Effector CD8-positive, alpha-beta T cell (primary cell): Measurements from ENCODE around the gene TPGS1.

ENCODE experiments used
- DNase-seq: peaks from one replicate; lab custom pipeline; 2025; lab: John Stamatoyannopoulos, UW

The TPGS1 gene

DNA sequence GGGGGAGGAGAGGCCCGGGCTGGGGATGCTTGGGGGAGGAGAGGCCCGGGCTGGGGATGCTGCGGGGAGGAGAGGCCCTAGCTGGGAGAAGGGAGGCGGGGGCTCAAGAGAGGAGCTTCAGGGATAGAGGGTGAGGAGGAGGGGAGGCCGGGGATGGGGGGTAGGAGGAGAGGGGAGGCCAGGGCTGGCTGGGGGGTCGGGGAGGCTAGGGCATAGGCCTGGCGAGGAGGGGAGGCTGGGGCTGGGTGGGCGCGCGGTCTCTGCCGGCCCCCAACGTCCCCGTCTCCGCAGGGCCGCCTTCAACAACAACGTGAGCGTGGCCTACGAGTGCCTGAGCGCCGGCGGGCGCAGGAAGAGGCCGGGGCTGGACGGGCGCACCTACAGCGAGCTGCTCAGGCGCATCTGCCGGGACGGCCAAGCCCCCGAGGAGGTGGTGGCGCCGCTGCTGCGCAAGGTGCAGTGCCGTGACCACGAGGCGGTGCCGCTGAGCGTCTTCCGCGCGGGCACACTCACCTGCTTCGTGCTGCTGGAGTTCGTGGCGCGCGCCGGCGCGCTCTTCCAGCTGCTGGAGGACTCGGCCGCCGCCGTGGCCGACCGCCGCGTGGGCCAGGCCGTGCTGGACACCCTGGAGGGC, 11.4 kb downstream of the TPGS1 start:
- DNase-seq: peak; percentile 27

- DNase-seq: no peak
These were observed 12.2 kb downstream of the TPGS1 start for GRCh38 chr19:519449-519865.

DNA sequence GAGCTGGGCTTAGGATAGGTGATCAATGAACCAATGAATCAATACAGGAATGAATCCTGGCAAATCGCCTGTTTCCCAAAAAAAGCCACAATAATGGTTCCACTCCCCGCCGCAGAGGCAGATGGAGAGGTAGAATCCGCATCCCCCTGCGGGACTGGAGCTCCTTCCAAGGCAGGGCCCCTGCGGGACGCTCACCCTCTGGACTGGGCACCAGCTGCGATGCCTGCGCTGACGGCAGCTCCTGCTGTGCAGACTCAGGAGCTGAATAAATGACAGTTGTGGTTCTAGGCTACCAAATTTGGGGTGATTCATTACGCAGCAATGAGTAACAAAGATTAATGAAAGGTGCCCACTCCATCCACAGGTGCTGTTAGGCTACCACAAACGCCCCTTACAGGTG, 15.4 kb downstream of the TPGS1 start:
- no peak for DNase-seq

DNA sequence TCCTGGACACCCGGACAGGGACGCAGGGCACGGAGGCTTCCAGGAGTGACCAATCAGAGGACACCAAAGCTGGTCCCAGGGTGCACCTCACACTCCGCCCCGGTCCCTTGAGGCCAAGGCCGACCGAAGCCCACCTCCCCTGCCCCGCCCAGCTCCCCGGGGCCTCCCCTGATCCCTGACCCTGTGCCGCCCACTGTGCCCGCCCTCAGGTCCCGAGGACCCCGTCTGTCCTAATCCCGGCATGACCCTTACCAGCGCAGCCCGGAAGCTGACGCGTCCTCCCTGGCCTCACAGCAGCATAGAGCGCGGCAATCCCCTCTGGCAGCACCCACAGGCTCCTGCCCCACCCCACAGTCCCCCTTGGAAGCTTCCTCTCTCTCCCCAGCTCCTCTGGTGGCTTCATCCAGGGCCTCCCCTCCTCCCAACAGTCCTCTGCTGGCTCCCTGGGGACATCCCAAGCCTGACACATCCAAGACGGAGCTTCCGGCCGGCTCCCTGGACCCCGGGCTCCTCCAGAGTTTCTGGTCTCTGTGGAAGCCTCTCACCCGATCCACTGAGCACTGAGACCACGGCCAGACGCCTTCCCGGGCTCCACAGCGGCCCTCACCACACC, 16.9 kb downstream of the TPGS1 start:
- DNase-seq: no peak

GRCh38 chr19:525029-525428, 17.7 kb downstream of the TPGS1 start:
- DNase-seq: no peak

DNA sequence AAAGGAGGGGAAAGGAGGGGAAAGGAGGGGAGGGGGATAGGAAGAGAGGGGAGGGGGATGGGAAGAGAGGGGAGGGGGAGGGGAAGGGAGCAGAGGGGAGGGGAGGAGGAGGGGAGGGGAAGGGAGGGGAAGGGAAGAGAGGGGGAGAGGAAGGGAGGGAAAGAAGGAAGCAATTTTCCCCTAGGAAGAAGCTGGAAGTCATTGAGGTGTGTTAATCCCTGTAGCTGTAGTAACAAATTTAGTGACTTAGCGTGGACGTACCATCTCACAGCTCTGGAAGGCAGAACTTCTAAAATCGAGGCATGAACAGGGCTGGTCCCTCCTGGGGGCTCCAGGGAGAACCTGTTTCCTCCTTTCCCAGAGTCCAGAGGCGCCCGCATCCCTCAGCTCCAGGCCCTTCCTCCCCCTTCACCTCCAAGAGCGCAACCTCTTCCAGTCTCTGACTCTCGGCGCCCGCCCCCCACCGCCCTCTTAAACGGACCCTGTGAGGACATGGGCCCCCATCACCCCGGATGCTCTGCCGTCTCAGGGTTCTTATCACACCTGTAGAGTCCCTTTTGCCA, 18.6 kb downstream of the TPGS1 start:
- DNase-seq: no peak

DNA sequence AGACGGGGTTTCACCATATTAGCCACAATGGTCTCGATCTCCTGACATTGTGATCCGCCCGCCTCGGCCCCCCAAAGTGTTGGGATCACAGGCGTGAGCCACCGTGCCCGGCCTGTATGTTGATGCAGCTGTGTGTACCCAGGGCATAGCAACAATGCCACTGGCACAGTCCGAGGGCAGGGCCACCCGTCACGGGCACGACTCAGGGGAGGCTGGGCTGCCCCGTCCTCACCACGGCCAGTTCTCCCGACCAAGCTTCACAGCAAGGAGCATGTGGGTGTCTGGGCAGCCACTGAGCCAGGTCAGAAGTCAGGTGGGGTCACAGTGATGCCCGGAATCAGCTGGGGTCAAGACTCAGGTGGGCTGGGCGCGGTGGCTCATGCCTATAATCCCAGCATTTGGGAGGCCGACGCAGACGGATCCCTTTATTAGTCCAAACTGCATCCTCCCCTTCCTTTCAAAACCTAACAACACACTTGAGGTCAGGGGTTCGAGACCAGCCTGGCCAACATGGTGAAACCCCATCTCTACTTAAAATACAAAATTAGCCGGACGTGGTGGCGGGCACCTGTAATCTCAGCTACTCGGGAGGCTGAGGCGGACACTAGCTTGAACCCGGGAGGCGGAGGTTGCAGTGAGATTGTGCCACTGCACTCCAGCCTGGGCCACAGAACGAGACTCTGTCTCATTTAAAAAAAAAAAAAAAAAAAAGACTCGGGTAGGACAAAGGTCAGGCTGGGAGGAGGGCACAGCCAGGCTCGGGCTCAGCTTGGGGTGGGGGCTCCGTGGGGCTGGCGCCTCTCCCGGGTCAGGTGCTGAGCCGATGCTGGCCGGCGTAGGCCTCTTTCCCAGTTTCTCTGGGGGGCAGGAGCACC, 23.1 kb downstream of the TPGS1 start:
- no peak for DNase-seq

DNA sequence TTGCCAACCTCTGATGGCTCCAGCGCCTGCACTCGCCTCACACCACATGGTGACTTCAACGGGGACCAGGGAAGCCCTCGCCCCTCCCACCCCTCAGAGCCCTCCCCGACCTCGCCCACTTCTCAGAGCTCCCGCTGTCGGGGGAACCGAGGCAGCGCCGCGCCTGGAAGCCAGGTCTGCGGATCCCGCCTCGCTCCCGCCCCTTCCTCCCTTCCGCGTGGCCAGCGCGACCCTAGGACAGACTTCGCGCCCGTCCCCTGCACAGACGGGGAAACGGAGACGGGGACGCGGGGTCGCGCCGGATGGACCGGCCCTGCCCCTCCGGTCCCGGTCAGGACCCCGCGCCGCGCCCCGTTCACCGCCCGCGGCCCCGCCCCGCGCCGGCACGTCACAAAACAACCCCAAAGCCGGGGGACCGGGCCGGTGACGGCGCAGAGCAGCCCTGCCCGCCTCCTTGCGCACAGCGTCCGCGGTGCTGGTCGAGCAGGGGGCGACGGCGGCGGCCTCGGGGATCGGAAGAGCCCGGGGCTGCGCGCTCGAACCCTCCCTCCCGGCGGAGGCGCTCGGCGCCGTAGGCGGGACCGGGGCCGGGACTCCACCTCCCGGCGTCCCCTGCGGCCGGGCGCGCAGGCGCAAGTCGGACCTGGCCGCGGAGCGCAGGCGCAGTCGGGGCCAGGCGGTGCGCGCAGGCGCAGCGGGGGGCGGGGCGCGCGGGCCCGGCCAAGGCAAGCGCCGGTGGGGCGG, 23.9 kb downstream of the TPGS1 start:
- DNase-seq: peak; percentile 82

DNA sequence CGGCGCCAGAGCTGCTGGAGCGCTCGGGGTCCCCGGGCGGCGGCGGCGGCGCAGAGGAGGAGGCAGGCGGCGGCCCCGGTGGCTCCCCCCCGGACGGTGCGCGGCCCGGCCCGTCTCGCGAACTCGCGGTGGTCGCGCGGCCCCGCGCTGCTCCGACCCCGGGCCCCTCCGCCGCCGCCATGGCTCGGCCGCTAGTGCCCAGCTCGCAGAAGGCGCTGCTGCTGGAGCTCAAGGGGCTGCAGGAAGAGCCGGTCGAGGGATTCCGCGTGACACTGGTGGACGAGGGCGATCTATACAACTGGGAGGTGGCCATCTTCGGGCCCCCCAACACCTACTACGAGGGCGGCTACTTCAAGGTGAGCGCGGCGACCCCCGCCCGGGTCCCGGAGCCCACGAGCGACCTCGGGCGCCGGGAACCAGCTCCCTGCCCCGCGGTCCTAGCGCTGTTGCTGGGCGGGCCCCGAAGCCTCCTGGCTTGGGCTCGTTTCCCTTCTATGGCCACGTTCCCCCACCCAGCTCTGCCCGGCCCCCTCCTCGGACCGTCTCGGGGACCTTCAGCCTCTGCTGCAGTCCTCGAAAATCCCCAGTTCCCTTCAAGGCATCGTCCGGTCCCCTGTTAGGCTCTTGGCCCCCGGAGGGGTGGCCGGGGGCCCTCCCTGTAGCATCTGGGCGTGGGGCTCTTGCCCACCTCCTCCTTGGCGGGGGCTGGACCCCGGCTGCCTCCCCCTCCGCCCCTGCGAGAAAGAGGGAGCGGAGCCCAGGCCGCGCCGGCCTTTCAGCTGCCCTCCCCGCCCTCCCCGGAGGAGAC, 24.7 kb downstream of the TPGS1 start, which contains the start of gene CDC34:
Gene CDC34, plus strand, starts transcription at position 8 of the 808 bp plus-strand sequence. Its CDS starts 172 bp downstream, at position 180.
- no peak for DNase-seq

DNA sequence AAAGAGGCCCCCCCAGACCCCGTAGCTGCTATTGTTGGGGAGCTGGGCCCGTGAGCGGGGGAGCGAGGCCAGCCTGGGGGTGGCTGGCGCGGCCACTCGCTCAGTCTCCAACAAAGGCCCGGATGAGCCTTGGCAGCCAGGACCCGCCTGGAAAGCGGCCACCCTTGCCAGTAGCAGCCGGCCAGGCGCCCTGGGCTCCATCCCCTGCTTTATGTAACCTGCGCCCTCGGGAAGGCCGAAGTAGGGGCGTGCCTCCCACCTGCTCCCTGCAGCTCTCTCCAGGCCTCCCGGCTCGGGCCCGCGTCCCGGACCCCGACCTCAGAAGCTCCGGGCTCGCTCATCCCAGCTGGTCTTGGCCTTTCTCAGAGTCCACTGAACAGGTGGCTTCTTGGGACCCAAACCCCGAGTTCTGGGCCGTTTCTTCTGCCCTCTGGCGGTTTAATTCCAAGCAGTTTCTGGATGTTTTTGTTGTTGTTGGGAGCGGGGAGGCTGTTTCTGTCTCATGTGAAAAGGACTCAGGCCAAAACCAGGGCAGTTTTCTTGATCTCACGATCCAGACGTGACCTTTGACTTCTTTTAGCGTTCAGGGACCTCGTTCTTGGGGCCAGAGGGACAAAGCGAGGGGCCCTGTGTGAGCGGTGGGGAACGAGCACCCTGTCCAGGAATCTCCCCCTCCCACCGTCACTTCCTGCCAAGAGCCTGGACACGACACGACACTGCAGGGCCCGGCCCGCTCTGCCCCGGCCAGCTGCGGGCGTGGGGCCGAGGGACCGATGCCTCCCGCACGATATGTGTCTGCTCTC, 25.5 kb downstream of the TPGS1 start:
- DNase-seq: no peak

- no peak for DNase-seq
These were observed 26.2 kb downstream of the TPGS1 start for GRCh38 chr19:533364-534058.

- DNase-seq: no peak
These were observed 26.8 kb downstream of the TPGS1 start for GRCh38 chr19:534088-534487.

GRCh38 chr19:535017-535835, 27.9 kb downstream of the TPGS1 start:
- no peak for DNase-seq

DNA sequence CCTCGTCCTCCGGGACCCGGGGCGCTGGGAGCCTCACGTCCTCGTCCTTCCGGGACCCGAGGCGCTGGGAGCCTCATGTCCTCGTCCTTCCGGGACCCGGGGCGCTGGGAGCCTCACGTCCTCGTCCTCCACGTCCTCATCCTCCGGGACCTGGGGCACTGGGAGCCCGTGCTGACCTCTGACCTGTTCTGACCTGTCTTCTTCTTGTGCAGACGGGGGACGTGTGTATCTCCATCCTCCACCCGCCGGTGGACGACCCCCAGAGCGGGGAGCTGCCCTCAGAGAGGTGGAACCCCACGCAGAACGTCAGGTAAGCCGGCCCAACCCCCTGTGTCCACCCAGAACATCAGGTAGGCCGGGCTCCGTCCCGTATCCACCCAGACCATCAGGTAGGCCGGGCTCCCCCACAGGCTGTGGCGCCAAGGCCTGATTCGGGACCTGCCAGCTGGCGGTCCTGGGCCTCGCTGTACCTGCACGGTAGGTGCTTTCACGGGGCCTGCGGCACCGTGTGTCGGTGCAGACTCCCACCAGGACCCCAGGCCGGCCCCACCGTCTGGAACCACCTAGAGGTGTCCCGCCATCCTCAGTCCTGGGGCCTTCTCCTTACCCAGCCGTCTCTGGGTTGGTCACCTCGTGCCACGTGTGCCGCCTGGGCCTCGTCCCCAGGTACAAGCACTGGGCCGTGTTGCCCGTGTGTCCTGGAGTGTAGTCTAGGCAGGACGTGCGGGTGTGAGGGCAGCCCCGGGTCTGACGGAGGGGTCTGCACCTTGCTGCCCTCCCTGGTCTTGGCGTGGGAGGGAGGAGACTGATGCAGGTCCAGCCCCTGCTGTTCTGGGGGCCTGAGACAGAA, 29.0 kb downstream of the TPGS1 start:
- no peak for DNase-seq

DNA sequence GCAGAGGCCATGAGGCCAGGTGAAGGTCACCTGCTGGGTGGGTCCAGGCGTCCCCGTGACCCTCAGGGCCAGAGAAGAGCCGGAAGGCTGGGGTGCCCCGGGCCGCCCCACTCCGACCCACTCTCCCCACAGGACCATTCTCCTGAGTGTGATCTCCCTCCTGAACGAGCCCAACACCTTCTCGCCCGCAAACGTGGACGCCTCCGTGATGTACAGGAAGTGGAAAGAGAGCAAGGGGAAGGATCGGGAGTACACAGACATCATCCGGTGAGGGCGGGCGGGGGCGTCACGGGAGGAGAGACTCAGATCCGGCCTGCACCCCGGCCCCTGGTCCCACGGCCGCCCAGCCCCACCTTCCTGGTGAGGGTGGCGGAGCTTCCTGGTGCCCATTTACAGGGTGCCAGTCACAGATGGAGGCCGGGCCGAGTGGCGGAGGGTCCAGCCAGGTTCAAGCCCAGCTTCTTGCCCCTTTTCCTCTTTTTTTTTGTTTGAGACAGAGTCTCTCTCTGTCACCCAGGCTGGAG, 29.6 kb downstream of the TPGS1 start:
- no peak for DNase-seq

DNA sequence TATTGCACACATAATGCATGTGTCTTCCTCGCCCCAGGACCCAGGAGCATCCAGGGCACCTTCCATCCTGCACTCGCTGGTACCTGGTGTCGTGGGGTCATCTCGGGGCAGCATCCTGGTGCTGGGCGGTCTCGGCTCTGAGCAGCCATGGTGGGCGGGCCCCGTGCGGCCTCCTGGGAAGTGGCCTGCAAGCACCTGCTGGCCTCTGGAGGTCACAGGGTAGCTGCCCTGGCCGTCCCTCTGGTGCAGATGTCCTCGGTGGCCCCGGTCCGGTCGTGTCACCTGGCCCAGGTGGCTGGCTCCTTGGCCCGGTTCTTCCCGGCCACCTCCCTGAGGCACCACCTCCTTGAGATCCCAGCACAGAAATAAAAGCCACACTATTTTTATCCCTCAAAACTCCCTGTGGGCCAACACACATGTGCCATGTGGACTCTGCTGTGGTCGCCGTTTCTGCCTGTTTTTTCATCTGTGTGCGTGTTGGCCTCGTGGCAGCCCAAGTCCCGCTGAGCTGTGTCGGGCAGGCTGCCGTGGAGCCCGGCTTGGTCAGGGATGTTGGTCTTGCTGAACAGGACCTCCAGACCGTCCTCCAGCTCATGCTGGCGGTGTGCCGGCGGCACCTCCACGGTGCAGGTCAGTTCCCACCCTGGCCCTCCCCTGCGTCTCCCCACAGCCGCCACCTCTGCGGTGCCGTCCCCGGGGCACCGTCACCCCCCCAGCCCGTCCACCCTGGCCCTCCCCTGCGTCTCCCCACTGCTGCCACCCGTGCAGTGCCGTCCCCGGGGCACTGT, 31.5 kb downstream of the TPGS1 start:
- DNase-seq: no peak
